ENCODE data around the gene ZKSCAN1.
A peak's percentile ranks its signal among the peaks of the same experiment; 100 is the strongest.

Gene ZKSCAN1

GRCh38 chr7:100088621-100089457 lies 73.4 kb downstream of the ZKSCAN1 start, which contains the start of gene COPS6:
COPS6 (plus strand) TSS chr7:100088969; CDS start chr7:100088991, 22 bp downstream.
- Histone ChIP-seq H4K20me1 (ENCODE audit: insufficient read depth, low read length) (no peaks in the 10 kb centered on the region), H3K9me3 (ENCODE audit: low read length) (no peaks in the 10 kb centered on the region), H3K27me3 (ENCODE audit: insufficient read depth, low read length) (no peaks in the 10 kb centered on the region), H2AFZ (ENCODE audit: low read length) (peak within 1 kb of the TSS; percentile 36; the same call in 1 of the 2 replicates), H3K36me3 (ENCODE audit: insufficient read depth, low read length) (peaks cover 37% of the 10 kb centered on the region), H3K4me2 (ENCODE audit: low read length) (peak within 1 kb of the TSS; percentile 92), H3K27ac (ENCODE audit: low read depth, low read length, poor library complexity, severe bottlenecking) (peak within 1 kb of the TSS; percentile 65), H3K9me2 (ENCODE audit: low read depth, low read length) (no peaks in the 10 kb centered on the region), H3K9ac (ENCODE audit: low read length) (peak within 1 kb of the TSS; percentile 88), H3K79me2 (ENCODE audit: insufficient read depth, low read length) (no peaks in the 10 kb centered on the region), H3K4me3 (ENCODE audit: low read depth, low read length, poor library complexity, severe bottlenecking) (peak within 1 kb of the TSS; percentile 76), H3K4me1 (ENCODE audit: insufficient read depth, low read length, severe bottlenecking) (peaks cover 22% of the 10 kb centered on the region), H3F3A (ENCODE audit: insufficient read depth, low read length) (peaks cover 22% of the 10 kb centered on the region)
- TF ChIP-seq, protein P1, sequence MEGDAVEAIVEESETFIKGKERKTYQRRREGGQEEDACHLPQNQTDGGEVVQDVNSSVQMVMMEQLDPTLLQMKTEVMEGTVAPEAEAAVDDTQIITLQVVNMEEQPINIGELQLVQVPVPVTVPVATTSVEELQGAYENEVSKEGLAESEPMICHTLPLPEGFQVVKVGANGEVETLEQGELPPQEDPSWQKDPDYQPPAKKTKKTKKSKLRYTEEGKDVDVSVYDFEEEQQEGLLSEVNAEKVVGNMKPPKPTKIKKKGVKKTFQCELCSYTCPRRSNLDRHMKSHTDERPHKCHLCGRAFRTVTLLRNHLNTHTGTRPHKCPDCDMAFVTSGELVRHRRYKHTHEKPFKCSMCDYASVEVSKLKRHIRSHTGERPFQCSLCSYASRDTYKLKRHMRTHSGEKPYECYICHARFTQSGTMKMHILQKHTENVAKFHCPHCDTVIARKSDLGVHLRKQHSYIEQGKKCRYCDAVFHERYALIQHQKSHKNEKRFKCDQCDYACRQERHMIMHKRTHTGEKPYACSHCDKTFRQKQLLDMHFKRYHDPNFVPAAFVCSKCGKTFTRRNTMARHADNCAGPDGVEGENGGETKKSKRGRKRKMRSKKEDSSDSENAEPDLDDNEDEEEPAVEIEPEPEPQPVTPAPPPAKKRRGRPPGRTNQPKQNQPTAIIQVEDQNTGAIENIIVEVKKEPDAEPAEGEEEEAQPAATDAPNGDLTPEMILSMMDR (IDR thresholded peaks at IDR 0.05; ENCODE audit: low read length) = no peak
- no peak for TF ChIP-seq EZH2 (IDR thresholded peaks at IDR 0.05; ENCODE audit: borderline replicate concordance, low read length)

DNA sequence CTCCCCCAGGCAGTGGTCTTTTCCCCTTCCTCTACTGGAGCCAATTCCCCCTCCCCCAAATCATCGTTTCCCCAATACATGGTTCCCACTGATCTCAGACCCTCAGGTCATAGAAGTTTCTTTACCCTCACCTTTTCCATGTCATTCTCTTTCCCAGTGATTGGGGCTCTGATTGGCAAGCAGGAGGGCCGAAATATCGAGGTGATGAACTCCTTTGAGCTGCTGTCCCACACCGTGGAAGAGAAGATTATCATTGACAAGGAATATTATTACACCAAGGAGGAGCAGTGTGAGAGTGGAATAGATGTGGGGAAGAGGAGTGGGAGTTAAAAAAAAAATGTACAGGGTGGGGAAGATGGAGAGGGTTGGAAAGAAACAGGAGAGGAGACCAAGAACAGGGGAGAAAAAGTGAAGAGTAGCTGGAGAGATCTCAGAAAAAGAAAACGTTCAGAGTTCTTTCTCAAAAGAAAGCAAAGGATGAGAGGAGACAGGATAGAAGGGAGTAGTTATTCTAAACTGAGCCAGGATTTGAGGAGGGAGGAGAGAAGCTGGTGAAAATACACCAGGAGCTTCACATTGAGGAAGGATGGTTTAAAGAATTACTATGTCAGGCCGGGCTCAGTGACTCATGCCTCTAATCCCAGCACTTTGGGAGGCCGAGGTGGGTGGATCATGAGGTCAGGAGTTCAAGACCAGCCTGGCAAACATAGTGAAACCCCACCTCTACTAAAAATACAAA lies 74.2 kb downstream of the ZKSCAN1 start:
- Histone ChIP-seq H3K79me2 (ENCODE audit: insufficient read depth, low read length) (no peaks in the 10 kb centered on the region), H3K9me2 (ENCODE audit: low read depth, low read length) (no peaks in the 10 kb centered on the region), H3K9ac (ENCODE audit: low read length) (peak overlapping the region; percentile 88), H3K4me2 (ENCODE audit: low read length) (peak overlapping the region; percentile 92), H3K4me1 (ENCODE audit: insufficient read depth, low read length, severe bottlenecking) (peaks cover 22% of the 10 kb centered on the region), H3F3A (ENCODE audit: insufficient read depth, low read length) (peaks cover 26% of the 10 kb centered on the region), H3K9me3 (ENCODE audit: low read length) (no peaks in the 10 kb centered on the region), H3K4me3 (ENCODE audit: low read depth, low read length, poor library complexity, severe bottlenecking) (peak overlapping the region; percentile 76), H2AFZ (ENCODE audit: low read length) (no peak overlapping the region), H4K20me1 (ENCODE audit: insufficient read depth, low read length) (no peaks in the 10 kb centered on the region), H3K27me3 (ENCODE audit: insufficient read depth, low read length) (no peaks in the 10 kb centered on the region), H3K27ac (ENCODE audit: low read depth, low read length, poor library complexity, severe bottlenecking) (peak overlapping the region; percentile 65), H3K36me3 (ENCODE audit: insufficient read depth, low read length) (peaks cover 45% of the 10 kb centered on the region)
- TF ChIP-seq, protein P1 (IDR thresholded peaks at IDR 0.05; ENCODE audit: low read length) = no peak
- TF ChIP-seq EZH2 (IDR thresholded peaks at IDR 0.05; ENCODE audit: borderline replicate concordance, low read length) = no peak

- peaks cover 56% of the 10 kb centered on the region for H3K36me3 ChIP-seq (ENCODE audit: insufficient read depth, low read length)
- peak overlapping the region; percentile 40 for H3K27ac ChIP-seq (ENCODE audit: low read depth, low read length, poor library complexity, severe bottlenecking)
- H3F3A ChIP-seq (ENCODE audit: insufficient read depth, low read length) = peaks cover 28% of the 10 kb centered on the region
- H2AFZ ChIP-seq (ENCODE audit: low read length) = no peak overlapping the region
- TF ChIP-seq, protein P1 (IDR thresholded peaks at IDR 0.05; ENCODE audit: low read length) = no peak
- TF ChIP-seq EZH2 (IDR thresholded peaks at IDR 0.05; ENCODE audit: borderline replicate concordance, low read length) = no peak
- no peaks in the 10 kb centered on the region for H3K9me2 ChIP-seq (ENCODE audit: low read depth, low read length)
- H3K9ac ChIP-seq (ENCODE audit: low read length) = no peak overlapping the region
- H3K79me2 ChIP-seq (ENCODE audit: insufficient read depth, low read length) = no peaks in the 10 kb centered on the region
- no peaks in the 10 kb centered on the region for H3K27me3 ChIP-seq (ENCODE audit: insufficient read depth, low read length)
- H3K9me3 ChIP-seq (ENCODE audit: low read length) = no peaks in the 10 kb centered on the region
- peak overlapping the region; percentile 0; the same call in 1 of the 2 replicates for H3K4me2 ChIP-seq (ENCODE audit: low read length)
- H3K4me1 ChIP-seq (ENCODE audit: insufficient read depth, low read length, severe bottlenecking) = peaks cover 22% of the 10 kb centered on the region
- no peak overlapping the region for H3K4me3 ChIP-seq (ENCODE audit: low read depth, low read length, poor library complexity, severe bottlenecking)
- no peaks in the 10 kb centered on the region for H4K20me1 ChIP-seq (ENCODE audit: insufficient read depth, low read length)
These were observed 75.4 kb downstream of the ZKSCAN1 start for GRCh38 chr7:100090527-100091410.

All from OCI-LY1 (cell line).